Coronary artery (tissue), 2 donors: ENCODE data around the gene SOCS3.

ENCODE experiments used
- DNase-seq: peaks from one replicate; pipeline ENCODE4 v3.0.0-alpha.2; 2017; ENCODE audit warnings: low spot score
- H3K27ac ChIP-seq, 2 donors: fragments of 200-600 bp; sonication (generic); one replicate each; pipeline ENCODE4 v1.5.1; 2016 to 2019
- H3K4me3 ChIP-seq: fragments of 200-600 bp; sonication (generic); 2 replicates; pipeline ENCODE4 v1.5.1; 2016; ENCODE audit warnings: mild to moderate bottlenecking, moderate library complexity
- TF ChIP-seq, protein P1 (sequence below): fragments of 200-600 bp; sonication (generic); IDR thresholded peaks from one replicate; pipeline ENCODE4 v1.5.1; 2019; ENCODE audit warnings: antibody characterized with exemption

The SOCS3 gene

DNA sequence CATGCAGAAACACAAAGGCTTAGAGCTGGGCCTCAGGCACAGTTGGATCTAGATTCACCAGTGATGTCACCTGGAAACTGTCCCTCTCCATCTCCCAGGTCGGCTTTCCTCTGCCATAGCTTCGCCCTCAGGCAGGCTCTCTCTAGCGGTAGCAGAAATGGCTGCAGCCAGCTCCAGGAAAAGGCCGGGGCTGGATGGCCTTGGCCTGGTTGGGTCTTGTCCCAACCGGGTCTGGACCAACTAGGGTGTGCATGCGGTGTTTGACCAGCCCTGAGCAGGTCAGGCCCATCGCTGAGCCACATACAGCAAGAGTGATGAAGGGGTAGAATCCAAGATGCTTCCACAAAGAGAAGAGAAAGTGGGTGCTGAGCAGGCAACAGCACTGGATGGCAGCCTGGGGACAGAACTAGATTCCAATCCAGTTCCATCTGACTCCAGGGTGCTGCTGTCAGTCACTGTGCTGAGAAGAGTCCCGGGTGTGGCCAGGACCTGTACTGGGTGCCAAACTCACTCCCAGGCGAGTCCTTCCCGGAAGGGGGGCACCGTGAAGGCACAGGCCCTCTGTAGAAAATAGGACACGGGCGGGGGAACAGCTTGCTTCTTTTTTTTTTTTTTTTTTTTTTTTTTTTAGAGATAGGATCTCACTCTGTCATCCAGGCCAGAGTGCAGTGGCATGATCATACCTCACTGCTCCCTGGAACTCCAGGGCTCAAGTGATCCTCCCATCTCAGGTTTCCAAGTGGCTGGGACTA is 51.8 kb downstream of the SOCS3 start:
- DNase-seq: no peak
- no peak overlapping the region for H3K4me3 ChIP-seq
- TF ChIP-seq, protein P1, sequence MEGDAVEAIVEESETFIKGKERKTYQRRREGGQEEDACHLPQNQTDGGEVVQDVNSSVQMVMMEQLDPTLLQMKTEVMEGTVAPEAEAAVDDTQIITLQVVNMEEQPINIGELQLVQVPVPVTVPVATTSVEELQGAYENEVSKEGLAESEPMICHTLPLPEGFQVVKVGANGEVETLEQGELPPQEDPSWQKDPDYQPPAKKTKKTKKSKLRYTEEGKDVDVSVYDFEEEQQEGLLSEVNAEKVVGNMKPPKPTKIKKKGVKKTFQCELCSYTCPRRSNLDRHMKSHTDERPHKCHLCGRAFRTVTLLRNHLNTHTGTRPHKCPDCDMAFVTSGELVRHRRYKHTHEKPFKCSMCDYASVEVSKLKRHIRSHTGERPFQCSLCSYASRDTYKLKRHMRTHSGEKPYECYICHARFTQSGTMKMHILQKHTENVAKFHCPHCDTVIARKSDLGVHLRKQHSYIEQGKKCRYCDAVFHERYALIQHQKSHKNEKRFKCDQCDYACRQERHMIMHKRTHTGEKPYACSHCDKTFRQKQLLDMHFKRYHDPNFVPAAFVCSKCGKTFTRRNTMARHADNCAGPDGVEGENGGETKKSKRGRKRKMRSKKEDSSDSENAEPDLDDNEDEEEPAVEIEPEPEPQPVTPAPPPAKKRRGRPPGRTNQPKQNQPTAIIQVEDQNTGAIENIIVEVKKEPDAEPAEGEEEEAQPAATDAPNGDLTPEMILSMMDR: no peak
- no peak overlapping the region for H3K27ac ChIP-seq

DNA sequence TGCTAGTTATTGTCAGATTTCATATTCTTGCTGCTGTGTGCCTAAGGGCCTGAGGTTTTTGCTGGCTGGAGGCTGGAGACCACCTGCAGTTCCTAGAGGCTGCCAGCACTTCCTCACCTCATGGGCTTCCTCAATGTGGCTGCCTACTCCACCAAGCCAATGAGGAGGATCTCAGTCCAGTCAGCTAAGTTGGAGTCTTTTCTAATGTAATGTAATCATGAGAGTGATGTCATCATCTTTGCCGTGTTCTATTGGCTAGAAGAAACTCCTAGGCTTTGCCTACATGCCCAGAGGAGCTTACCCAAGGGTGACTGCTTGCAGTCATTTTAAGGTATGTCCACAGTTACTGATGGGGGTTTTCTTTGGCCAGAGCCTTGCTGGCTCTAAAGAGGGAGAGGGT is 53.0 kb downstream of the SOCS3 start:
- Histone ChIP-seq H3K4me3 (no peak overlapping the region), H3K27ac (no peak overlapping the region)
- no peak for DNase-seq
- TF ChIP-seq, protein P1: no peak
